ENCODE results near the gene TARBP2.
"Not testable (repeated sequence)": the region's sequence is repeated elsewhere in the genome, so short reads cannot be mapped to it uniquely, and the experiment has no call there.

Gene TARBP2

GRCh38 chr12:53476769-53477209 is 24.3 kb upstream of the TARBP2 start:
- peak; percentile 19 for DNase-seq

GRCh38 chr12:53478865-53479264 is 22.2 kb upstream of the TARBP2 start:
- no peak for DNase-seq

- no peak for DNase-seq
Measured at GRCh38 chr12:53479331-53479730, 21.8 kb upstream of the TARBP2 start.

- DNase-seq = no peak
Measured at GRCh38 chr12:53480491-53481442, 20.3 kb upstream of the TARBP2 start.

GRCh38 chr12:53481458-53481857 is 19.6 kb upstream of the TARBP2 start:
- DNase-seq = not testable (repeated sequence)

GRCh38 chr12:53481939-53482586 is 19.0 kb upstream of the TARBP2 start:
- DNase-seq = no peak

- no peak for DNase-seq
Measured at GRCh38 chr12:53482626-53483168, 18.4 kb upstream of the TARBP2 start.

- no peak for DNase-seq
Measured at GRCh38 chr12:53483225-53483978, 17.7 kb upstream of the TARBP2 start.

GRCh38 chr12:53483979-53484377 is 17.1 kb upstream of the TARBP2 start:
- no peak for DNase-seq

GRCh38 chr12:53484686-53485575 is 16.2 kb upstream of the TARBP2 start:
- DNase-seq = no peak

- no peak for DNase-seq
Measured at GRCh38 chr12:53485955-53486735, 14.9 kb upstream of the TARBP2 start.

- no peak for DNase-seq
Measured at GRCh38 chr12:53486736-53487487, 14.2 kb upstream of the TARBP2 start.

GRCh38 chr12:53489242-53489864 is 11.7 kb upstream of the TARBP2 start:
- no peak for DNase-seq

- no peak for DNase-seq
Measured at GRCh38 chr12:53492188-53492587, 8.9 kb upstream of the TARBP2 start.

- peak; percentile 36 for DNase-seq
Measured at GRCh38 chr12:53492830-53493609, 8.1 kb upstream of the TARBP2 start.

- DNase-seq = no peak
Measured at GRCh38 chr12:53493610-53494391, 7.3 kb upstream of the TARBP2 start.

- DNase-seq = no peak
Measured at GRCh38 chr12:53495903-53496751, 5.0 kb upstream of the TARBP2 start.
